Mesothelial cell of epicardium (in vitro differentiated cells): Measurements from ENCODE around the gene EEFSEC. TPM values are rescaled to one million over a fixed set of nuclear protein-coding genes. Genes with fewer than 3 reads are reported as not detected.
A peak's percentile ranks its signal among the peaks of the same experiment; 100 is the strongest.

Source experiments
- DNase-seq, 2 experiments: peaks; one replicate each; pipeline ENCODE4 v3.0.0; 2021; ENCODE audit warnings: low spot score in 2 of 2; ENCODE audit not compliant: unreplicated experiment in 2 of 2
- H3K27ac Mint-ChIP-seq: 2 replicates; pipeline ENCODE4 v1.8.0; 2021; ENCODE audit warnings: mixed read lengths
- H3K27me3 Mint-ChIP-seq: 2 replicates; pipeline ENCODE4 v1.8.0; 2021; ENCODE audit warnings: low read depth, mixed read lengths
- H3K36me3 Mint-ChIP-seq: 2 replicates; pipeline ENCODE4 v1.8.0; 2021; ENCODE audit warnings: mixed read lengths
- H3K4me1 Mint-ChIP-seq: 2 replicates; pipeline ENCODE4 v1.8.0; 2021; ENCODE audit warnings: mixed read lengths
- H3K4me3 Mint-ChIP-seq: 2 replicates; pipeline ENCODE4 v1.8.0; 2021; ENCODE audit warnings: mild to moderate bottlenecking, moderate library complexity, mixed read lengths
- H3K9me3 Mint-ChIP-seq: 2 replicates; pipeline ENCODE4 v1.8.0; 2021; ENCODE audit warnings: mixed read lengths
- CTCF ChIP-seq: fragments of 200-600 bp; sonication (generic); IDR thresholded peaks from one replicate; pipeline ENCODE4 v1.5.0; 2021; ENCODE audit warnings: antibody characterized with exemption; ENCODE audit not compliant: unreplicated experiment
- total RNA-seq: library from RNA; stranded (reverse); gene quantifications from 3 replicates; pipeline ENCODE4 v1.2.1, GENCODE V29; 2021

EEFSEC gene
- total RNA-seq, 1 donor from 2014 or later = 19.4 TPM

GRCh38 chr3:128294999-128295468, 141.8 kb downstream of the EEFSEC start:
- Mint-ChIP-seq H3K36me3 (peaks cover 10% of the 10 kb centered on the region), H3K9me3 (peaks cover 19% of the 10 kb centered on the region), H3K4me3 (no peak overlapping the region), H3K27ac (no peak overlapping the region), H3K4me1 (peaks cover 8% of the 10 kb centered on the region), H3K27me3 (no peaks in the 10 kb centered on the region)
- DNase-seq = peak in 1 of 2 experiments; percentile 22
- no peak for TF ChIP-seq CTCF

GRCh38 chr3:128296469-128297251, 143.4 kb downstream of the EEFSEC start:
- H3K9me3 Mint-ChIP-seq = peaks cover 11% of the 10 kb centered on the region
- no peaks in the 10 kb centered on the region for H3K36me3 Mint-ChIP-seq
- no peaks in the 10 kb centered on the region for H3K27me3 Mint-ChIP-seq
- H3K4me1 Mint-ChIP-seq = peaks cover 10% of the 10 kb centered on the region
- no peak overlapping the region for H3K27ac Mint-ChIP-seq
- H3K4me3 Mint-ChIP-seq = no peak overlapping the region
- no peak for TF ChIP-seq CTCF
- DNase-seq = peak in 1 of 2 experiments; percentile 27

GRCh38 chr3:128297401-128298138, 144.3 kb downstream of the EEFSEC start:
- H3K4me1 Mint-ChIP-seq = peaks cover 14% of the 10 kb centered on the region
- DNase-seq = peak in 1 of 2 experiments; percentile 37
- H3K4me3 Mint-ChIP-seq = no peak overlapping the region
- no peak for TF ChIP-seq CTCF
- H3K27ac Mint-ChIP-seq = no peak overlapping the region
- peaks cover 11% of the 10 kb centered on the region for H3K9me3 Mint-ChIP-seq
- no peaks in the 10 kb centered on the region for H3K27me3 Mint-ChIP-seq
- H3K36me3 Mint-ChIP-seq = no peaks in the 10 kb centered on the region

GRCh38 chr3:128301186-128302023, 148.1 kb downstream of the EEFSEC start:
- H3K4me1 Mint-ChIP-seq = peaks cover 25% of the 10 kb centered on the region
- peak in 1 of 2 experiments; percentile 19 for DNase-seq
- peaks cover 10% of the 10 kb centered on the region for H3K9me3 Mint-ChIP-seq
- H3K27me3 Mint-ChIP-seq = no peaks in the 10 kb centered on the region
- TF ChIP-seq CTCF = no peak
- peaks cover 3% of the 10 kb centered on the region for H3K36me3 Mint-ChIP-seq
- H3K4me3 Mint-ChIP-seq = no peak overlapping the region
- H3K27ac Mint-ChIP-seq = no peak overlapping the region

GRCh38 chr3:128306481-128306880, 153.2 kb downstream of the EEFSEC start:
- Mint-ChIP-seq H3K4me1 (peaks cover 17% of the 10 kb centered on the region), H3K27me3 (no peaks in the 10 kb centered on the region), H3K36me3 (peaks cover 3% of the 10 kb centered on the region), H3K4me3 (no peak overlapping the region), H3K27ac (no peak overlapping the region), H3K9me3 (peaks cover 5% of the 10 kb centered on the region)
- no peak for DNase-seq
- TF ChIP-seq CTCF = no peak
